Sigmoid colon (tissue), 3 donors: Measurements from ENCODE around the gene MAST4.

Experiments
- CTCF ChIP-seq, 4 experiments: fragments of 450-650 bp in 3 of 4; fragments of 200-600 bp in 1 of 4; IDR thresholded peaks; one replicate each; pipeline ENCODE4 v1.5.1; 2016 to 2019; ENCODE audit warnings: antibody characterized with exemption in 4 of 4, mild to moderate bottlenecking in 3 of 4, moderate library complexity in 2 of 4
- POLR2A ChIP-seq, 2 donors: fragments of 450-650 bp; IDR thresholded peaks; one replicate each; pipeline ENCODE4 v1.6.1; 2016; ENCODE audit warnings: antibody characterized with exemption in 2 of 2, mild to moderate bottlenecking in 2 of 2, moderate library complexity in 2 of 2

DNA sequence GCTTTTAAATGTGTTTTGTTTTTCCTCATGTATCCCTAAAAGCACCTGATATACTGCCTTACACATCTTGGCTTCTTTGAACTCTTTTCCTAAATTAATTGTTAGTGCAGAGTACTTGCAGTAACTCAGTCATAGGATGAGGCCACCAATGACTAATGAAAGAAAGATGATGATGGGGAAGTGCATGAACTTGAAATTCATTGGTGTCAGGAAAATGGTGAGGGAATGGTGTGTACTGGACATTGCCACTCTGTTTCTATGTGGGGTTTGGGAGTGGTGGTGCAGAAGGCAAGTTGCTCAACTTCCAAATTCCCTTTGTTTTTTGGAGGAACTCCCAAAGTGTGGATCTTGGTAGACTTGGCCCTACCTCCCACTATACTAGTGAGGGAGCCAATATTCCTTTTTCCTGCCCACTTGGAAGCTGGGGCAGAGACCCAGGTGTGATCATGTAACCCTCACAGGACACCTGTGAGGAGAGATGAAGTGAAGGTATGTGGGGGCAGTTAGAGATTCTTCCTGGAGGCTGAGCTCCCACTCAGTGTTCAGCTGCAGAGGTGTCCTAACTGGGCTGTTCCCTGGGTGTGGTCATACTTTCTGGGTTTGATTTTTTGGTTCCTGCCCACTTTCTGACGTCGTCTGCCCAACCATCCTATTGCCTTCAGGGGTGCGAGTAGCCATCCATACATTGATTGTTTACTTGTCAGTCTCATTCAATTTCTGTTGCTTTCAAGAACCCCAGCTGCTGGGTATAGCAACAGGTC, 298.5 kb downstream of the MAST4 start:
- TF ChIP-seq CTCF (IDR thresholded peaks at IDR 0.05) (no peak), POLR2A (IDR thresholded peaks at IDR 0.05) (no peak)
